GM12864 (cell line): ENCODE measurements around the gene PLEKHN1.

ENCODE experiments used
- DNase-seq: peaks from one replicate; pipeline ENCODE4 v3.0.0-alpha.2; 2011; ENCODE audit warnings: low read depth
- H3K4me3 ChIP-seq: 2 replicates; pipeline ENCODE4 v1.5.1; 2011; ENCODE audit warnings: mild to moderate bottlenecking, low read depth, low read length, control low read depth
- CTCF ChIP-seq: IDR thresholded peaks from 2 replicates; pipeline ENCODE4 v1.5.1; 2011; ENCODE audit warnings: low read depth, mild to moderate bottlenecking, moderate library complexity, low read length, control low read depth, inconsistent platforms; ENCODE audit errors: missing control alignments

Gene PLEKHN1

GRCh38 chr1:970973-971730, 4.9 kb downstream of the PLEKHN1 start:
- no peak for TF ChIP-seq CTCF
- DNase-seq: no peak
- no peak overlapping the region for H3K4me3 ChIP-seq

GRCh38 chr1:971751-972506, 5.6 kb downstream of the PLEKHN1 start:
- no peak overlapping the region for H3K4me3 ChIP-seq
- TF ChIP-seq CTCF: no peak
- no peak for DNase-seq

DNA sequence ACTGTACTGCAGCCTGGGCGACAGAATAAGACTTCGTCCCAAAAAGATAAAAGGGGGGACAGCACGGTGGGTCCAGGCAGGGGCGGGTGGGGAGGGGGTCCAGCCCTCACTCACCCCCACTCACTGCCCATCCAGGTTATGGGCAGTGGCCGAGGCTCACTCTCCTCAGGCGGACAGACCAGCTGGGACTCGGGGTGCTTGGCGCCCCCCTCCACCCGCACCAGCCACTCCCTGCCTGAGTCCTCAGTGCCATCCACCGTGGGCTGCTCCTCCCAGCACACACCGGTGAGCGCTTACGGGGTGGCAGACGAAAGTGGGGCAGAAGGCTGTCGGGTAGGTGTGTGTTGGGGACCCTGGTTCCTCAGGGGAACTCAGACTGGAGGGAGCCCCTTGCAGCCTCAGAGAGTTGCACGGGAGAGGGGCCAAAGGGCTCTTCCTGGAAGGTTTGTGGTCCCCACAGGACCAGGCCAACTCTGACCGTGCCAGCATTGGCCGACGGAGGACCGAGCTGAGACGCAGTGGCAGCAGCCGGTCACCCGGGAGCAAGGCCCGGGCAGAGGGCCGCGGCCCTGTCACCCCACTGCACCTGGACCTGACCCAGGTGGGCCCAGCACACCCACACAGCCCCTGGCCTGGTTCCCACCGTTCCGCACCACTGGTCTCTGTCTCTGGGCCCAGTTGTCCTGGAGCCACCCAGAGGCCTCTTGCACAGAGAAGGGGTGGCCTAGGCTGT, 6.6 kb downstream of the PLEKHN1 start:
- no peak overlapping the region for H3K4me3 ChIP-seq
- no peak for TF ChIP-seq CTCF
- DNase-seq: no peak

GRCh38 chr1:973459-974292, 7.4 kb downstream of the PLEKHN1 start:
- no peak for DNase-seq
- no peak overlapping the region for H3K4me3 ChIP-seq
- TF ChIP-seq CTCF: no peak

GRCh38 chr1:974293-974640, 8.0 kb downstream of the PLEKHN1 start:
- no peak for DNase-seq
- H3K4me3 ChIP-seq: no peak overlapping the region
- no peak for TF ChIP-seq CTCF

GRCh38 chr1:974687-975328, 8.5 kb downstream of the PLEKHN1 start:
- H3K4me3 ChIP-seq: no peak overlapping the region
- DNase-seq: no peak
- TF ChIP-seq CTCF: no peak
